GM15510 (cell line): ENCODE measurements around the gene LRRC74A.

ENCODE experiments used
- POLR2A ChIP-seq: IDR thresholded peaks from 3 replicates; pipeline ENCODE4 v1.6.1; 2011; ENCODE audit warnings: borderline replicate concordance; ENCODE audit not compliant: insufficient read length; ENCODE audit errors: extremely low read depth

The LRRC74A gene

GRCh38 chr14:76826122-76826521, at the start of gene LRRC74A:
LRRC74A (plus strand) TSS chr14:76826408; CDS start chr14:76826698, 290 bp downstream.
- no peak for TF ChIP-seq POLR2A

GRCh38 chr14:76776428-76777251, 49.6 kb upstream of the LRRC74A start:
- TF ChIP-seq POLR2A, result no peak

- TF ChIP-seq POLR2A, result no peak
These were observed 48.5 kb upstream of the LRRC74A start for GRCh38 chr14:76777721-76778120.

GRCh38 chr14:76778546-76779215, 47.5 kb upstream of the LRRC74A start:
- no peak for TF ChIP-seq POLR2A

- no peak for TF ChIP-seq POLR2A
These were observed 46.8 kb upstream of the LRRC74A start for GRCh38 chr14:76779221-76780057.

- TF ChIP-seq POLR2A, result no peak
These were observed 46.2 kb upstream of the LRRC74A start for GRCh38 chr14:76780058-76780345.

- TF ChIP-seq POLR2A, result no peak
These were observed 45.8 kb upstream of the LRRC74A start for GRCh38 chr14:76780360-76780759.

- TF ChIP-seq POLR2A, result no peak
These were observed 45.1 kb upstream of the LRRC74A start for GRCh38 chr14:76780875-76781647.

GRCh38 chr14:76781648-76782051, 44.6 kb upstream of the LRRC74A start:
- TF ChIP-seq POLR2A, result no peak

GRCh38 chr14:76782115-76782884, 43.9 kb upstream of the LRRC74A start:
- no peak for TF ChIP-seq POLR2A

- TF ChIP-seq POLR2A, result no peak
These were observed 43.2 kb upstream of the LRRC74A start for GRCh38 chr14:76782885-76783566.

- no peak for TF ChIP-seq POLR2A
These were observed 41.8 kb upstream of the LRRC74A start for GRCh38 chr14:76784266-76784874.

- no peak for TF ChIP-seq POLR2A
These were observed 41.3 kb upstream of the LRRC74A start for GRCh38 chr14:76784881-76785280.
